ENCODE measurements around the gene CALCOCO2.

Gene CALCOCO2

GRCh38 chr17:48850792-48851323 lies 20.0 kb downstream of the CALCOCO2 start:
- no peak for TF ChIP-seq CTCF (IDR thresholded peaks at IDR 0.05; ENCODE audit: borderline replicate concordance, insufficient read depth, low read depth, low read length)
- H3K4me3 ChIP-seq (ENCODE audit: low read depth, low read length), result no peak overlapping the region

- H3K4me3 ChIP-seq (ENCODE audit: low read depth, low read length), result no peak overlapping the region
- TF ChIP-seq CTCF (IDR thresholded peaks at IDR 0.05; ENCODE audit: borderline replicate concordance, insufficient read depth, low read depth, low read length), result no peak
These were observed 24.1 kb downstream of the CALCOCO2 start for GRCh38 chr17:48854774-48855476.

- TF ChIP-seq CTCF (IDR thresholded peaks at IDR 0.05; ENCODE audit: borderline replicate concordance, insufficient read depth, low read depth, low read length), result no peak
- H3K4me3 ChIP-seq (ENCODE audit: low read depth, low read length), result no peak overlapping the region
These were observed 25.4 kb downstream of the CALCOCO2 start for GRCh38 chr17:48856122-48856821.

- TF ChIP-seq CTCF (IDR thresholded peaks at IDR 0.05; ENCODE audit: borderline replicate concordance, insufficient read depth, low read depth, low read length), result peak; percentile 20; the same call in 1 of the 2 replicates
- no peak overlapping the region for H3K4me3 ChIP-seq (ENCODE audit: low read depth, low read length)
These were observed 29.2 kb downstream of the CALCOCO2 start for GRCh38 chr17:48860034-48860433.

GRCh38 chr17:48860456-48860855 lies 29.6 kb downstream of the CALCOCO2 start:
- TF ChIP-seq CTCF (IDR thresholded peaks at IDR 0.05; ENCODE audit: borderline replicate concordance, insufficient read depth, low read depth, low read length), result no peak
- H3K4me3 ChIP-seq (ENCODE audit: low read depth, low read length), result no peak overlapping the region

- no peak overlapping the region for H3K4me3 ChIP-seq (ENCODE audit: low read depth, low read length)
- TF ChIP-seq CTCF (IDR thresholded peaks at IDR 0.05; ENCODE audit: borderline replicate concordance, insufficient read depth, low read depth, low read length), result no peak
These were observed 38.2 kb downstream of the CALCOCO2 start for GRCh38 chr17:48868916-48869500.
